Adrenal gland (tissue), 12 donors: ENCODE measurements around the gene ATP6V0B. TPM values are rescaled to one million over a fixed set of nuclear protein-coding genes. Genes with fewer than 3 reads are reported as not detected.

ENCODE experiments used
- DNase-seq, 7 donors: peaks; one replicate each; pipeline ENCODE4 v3.0.0-alpha.2; 2019 to 2020
- H3K27ac ChIP-seq, 5 donors: fragments of 200-600 bp; sonication (generic) in 4 of 5; 1 replicate in 3 of 5; 2 replicates in 2 of 5; pipeline versions ENCODE4 v1.5.1 to v1.8.0; 2016 to 2020; ENCODE audit warnings: mild to moderate bottlenecking in 1 of 5
- H3K27me3 ChIP-seq: fragments of 200-600 bp; 2 replicates; pipeline ENCODE4 v1.8.0; 2021
- H3K36me3 ChIP-seq, 2 donors: fragments of 200-600 bp; replicated peaks in 1 of 2; 1 replicate in 1 of 2; 2 replicates in 1 of 2; pipeline versions ENCODE4 v1.5.1 to v1.8.0; 2018 to 2022
- H3K4me1 ChIP-seq, 2 donors: fragments of 200-600 bp; replicated peaks in 1 of 2; 1 replicate in 1 of 2; 2 replicates in 1 of 2; pipeline versions ENCODE4 v1.5.1 to v1.8.0; 2018 to 2021
- H3K4me3 ChIP-seq, 4 donors: fragments of 200-600 bp; sonication (generic) in 3 of 4; one replicate each; pipeline ENCODE4 v1.5.1; 2016 to 2018
- H3K9me3 ChIP-seq, 3 donors: fragments of 200-600 bp; sonication (generic) in 1 of 3; replicated peaks in 1 of 3; 1 replicate in 2 of 3; 2 replicates in 1 of 3; pipeline versions ENCODE4 v1.5.1 to v1.8.0; 2016 to 2021
- CTCF ChIP-seq, 6 experiments: fragments of 450-650 bp in 4 of 6; fragments of 200-600 bp in 2 of 6; sonication (generic) in 1 of 6; IDR thresholded peaks; 1 replicate in 5 of 6; 2 replicates in 1 of 6; pipeline versions ENCODE4 v1.5.1 to v1.8.0; 2016 to 2021; ENCODE audit warnings: antibody characterized with exemption in 6 of 6, mild to moderate bottlenecking in 2 of 6, moderate library complexity in 1 of 6
- POLR2A ChIP-seq, 2 donors: fragments of 450-650 bp; IDR thresholded peaks; one replicate each; pipeline ENCODE4 v1.6.1; 2017; ENCODE audit warnings: antibody characterized with exemption in 2 of 2, mild to moderate bottlenecking in 2 of 2, moderate library complexity in 1 of 2
- WGBS, 4 donors: extraction: QIAGEN DNeasy Blood & Tissue Kit in 2 of 4; methylation state at CpG; one replicate each; pipeline versions ENCODE4 v1.1.5 to v1.1.7; 2013 to 2017; 5-methylcytosine and 5-hydroxymethylcytosine counted together
- intact Hi-C, 2 donors: fragments of 100-400 bp; cut with DNase I; formaldehyde crosslinking; loops; one replicate each; pipeline versions ENCODE4 v1.14.1 to v1.15.0; 2022 to 2023
- polyA plus RNA-seq, 3 donors: library from polyadenylated mRNA; stranded (reverse); fragments of 200-250 nt in 2 of 3; fragments of 350-450 nt in 1 of 3; fragmentation: Illumina TruSeq in 1 of 3; extraction: RNeasy Lipid Tissue Mini Kit (QIAGEN cat#74804) in 1 of 3; gene quantifications; one replicate each; pipeline ENCODE4 v1.2.3, GENCODE V29; 2013 to 2014
- total RNA-seq, 9 donors: library from RNA; depleted of rRNA in 4 of 9; stranded (reverse); fragments of >200 nt in 4 of 9; fragments of 120-200 nt in 1 of 9; fragmentation: NEBNext Ultra II Directional in 1 of 9; extraction: Animal tissue kit (Norgen Biotek cat#: 25700) in 1 of 9; gene quantifications; one replicate each; pipeline versions ENCODE4 v1.1.0 to v1.2.4, GENCODE V29; 2013 to 2023
- donor health status: healthy with polysubstance abuse.
- donor health status: Bipolar disorder and iron deficiency.
- donor health status: DM: yes; HTN: yes; CAD: no.
- donor health status: DM: no; HTN: no; CAD: no.
- donor health status: DM: no; HTN: no; CAD: no.
- donor health status: DM: yes; HTN: yes; CAD: no.

The ATP6V0B gene
- total and polyA plus RNA-seq, 12 donors = 141 to 432 (median 216) TPM

GRCh38 chr1:43996733-43997115 is 22.0 kb downstream of the ATP6V0B start:
- H3K27ac ChIP-seq = no peak overlapping the region

GRCh38 chr1:43997295-43997999 is 22.7 kb downstream of the ATP6V0B start:
- H3K36me3 ChIP-seq = peaks cover 0 to 6% of the 10 kb centered on the region in 2 donors
- no peak for DNase-seq
- H3K27me3 ChIP-seq = no peaks in the 10 kb centered on the region
- 87 to 91% (median 89%) methylated on average over 11 to 22 of the region's 22 CpGs for WGBS, 4 donors
- no peaks in the 10 kb centered on the region for H3K4me1 ChIP-seq
- H3K4me3 ChIP-seq = no peak overlapping the region
- intact Hi-C loops = no loop called here
- H3K9me3 ChIP-seq = no peaks in the 10 kb centered on the region
- no peak overlapping the region for H3K27ac ChIP-seq
- TF ChIP-seq POLR2A (IDR thresholded peaks at IDR 0.05) = no peak
- no peak for TF ChIP-seq CTCF (IDR thresholded peaks at IDR 0.05)

More at GRCh38 chr1:43996733-43997115, 22.0 kb downstream of the ATP6V0B start:
- TF ChIP-seq CTCF (IDR thresholded peaks at IDR 0.05) (no peak), POLR2A (IDR thresholded peaks at IDR 0.05) (no peak)
- H3K36me3 ChIP-seq = peaks cover 0 to 6% of the 10 kb centered on the region in 2 donors
- H3K9me3 ChIP-seq = no peaks in the 10 kb centered on the region
- intact Hi-C loops = no loop called here
- H3K4me1 ChIP-seq = peaks cover 0 to 5% of the 10 kb centered on the region in 2 donors
- 80 to 85% (median 82%) methylated on average over 4 to 6 of the region's 6 CpGs for WGBS, 4 donors
- no peak for DNase-seq
- H3K27me3 ChIP-seq = no peaks in the 10 kb centered on the region
- H3K4me3 ChIP-seq = no peak overlapping the region

GRCh38 chr1:43998000-43998378 is 23.2 kb downstream of the ATP6V0B start:
- H3K27me3 ChIP-seq = no peaks in the 10 kb centered on the region
- no peaks in the 10 kb centered on the region for H3K9me3 ChIP-seq
- no peak for DNase-seq
- intact Hi-C loops = no loop called here
- no peak overlapping the region for H3K4me3 ChIP-seq
- no peak overlapping the region for H3K27ac ChIP-seq
- WGBS, 4 donors = 86 to 88% (median 86%) methylated on average over 11 of the region's 11 CpGs
- peaks cover 0 to 6% of the 10 kb centered on the region in 2 donors for H3K36me3 ChIP-seq
- TF ChIP-seq POLR2A (IDR thresholded peaks at IDR 0.05) (no peak), CTCF (IDR thresholded peaks at IDR 0.05) (no peak)
- no peaks in the 10 kb centered on the region for H3K4me1 ChIP-seq

GRCh38 chr1:43999455-43999854 is 24.7 kb downstream of the ATP6V0B start:
- intact Hi-C loops = no loop called here
- Histone ChIP-seq H3K4me3 (no peak overlapping the region), H3K27ac (no peak overlapping the region), H3K27me3 (no peaks in the 10 kb centered on the region), H3K4me1 (no peaks in the 10 kb centered on the region), H3K9me3 (no peaks in the 10 kb centered on the region), H3K36me3 (peaks cover 0 to 6% of the 10 kb centered on the region in 2 donors)
- TF ChIP-seq POLR2A (IDR thresholded peaks at IDR 0.05) (no peak), CTCF (IDR thresholded peaks at IDR 0.05) (no peak)
- WGBS, 4 donors = 90 to 100% (median 91%) methylated on average over 2 to 8 of the region's 8 CpGs
- no peak for DNase-seq
